Measurements from ENCODE around the gene ZBTB43.

The ZBTB43 gene

DNA sequence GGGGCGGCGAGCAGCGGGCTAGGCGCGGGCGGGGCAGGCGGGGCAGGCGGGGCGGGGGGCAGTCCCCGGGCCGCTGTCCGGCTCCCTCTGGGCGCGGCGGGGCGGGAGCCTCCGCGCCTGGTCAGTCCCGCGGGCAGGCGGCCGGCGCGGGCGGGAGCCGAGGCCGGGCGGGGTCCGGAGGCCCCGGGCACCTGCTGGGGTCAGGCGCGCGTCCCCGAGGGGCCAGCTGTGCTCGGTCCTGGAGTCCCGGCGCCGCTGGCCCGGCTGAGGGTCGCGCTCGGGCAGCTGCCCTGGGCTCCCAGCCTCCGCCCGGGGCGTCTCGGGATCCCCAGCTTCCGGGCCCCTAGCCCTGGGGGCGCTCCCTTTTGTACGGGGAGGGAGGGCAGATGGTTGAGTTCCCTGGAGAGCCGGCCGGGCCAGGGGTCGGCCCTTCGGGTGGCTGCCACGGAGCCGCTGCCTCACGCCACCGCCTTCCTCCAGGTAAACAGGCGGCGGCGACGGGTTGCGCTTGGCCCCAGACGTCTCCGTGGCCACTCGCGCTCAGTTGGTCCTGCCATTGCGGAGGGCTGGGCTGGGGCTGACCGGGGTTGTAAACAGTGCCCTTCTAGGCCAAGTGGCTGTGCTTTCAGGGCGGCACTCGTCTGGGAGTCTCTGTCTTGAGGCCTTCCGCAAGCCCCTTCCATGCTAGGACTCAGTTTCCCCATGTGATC is 56.1 kb downstream of the ZBTB43 start:
- DNase-seq = no peak

DNA sequence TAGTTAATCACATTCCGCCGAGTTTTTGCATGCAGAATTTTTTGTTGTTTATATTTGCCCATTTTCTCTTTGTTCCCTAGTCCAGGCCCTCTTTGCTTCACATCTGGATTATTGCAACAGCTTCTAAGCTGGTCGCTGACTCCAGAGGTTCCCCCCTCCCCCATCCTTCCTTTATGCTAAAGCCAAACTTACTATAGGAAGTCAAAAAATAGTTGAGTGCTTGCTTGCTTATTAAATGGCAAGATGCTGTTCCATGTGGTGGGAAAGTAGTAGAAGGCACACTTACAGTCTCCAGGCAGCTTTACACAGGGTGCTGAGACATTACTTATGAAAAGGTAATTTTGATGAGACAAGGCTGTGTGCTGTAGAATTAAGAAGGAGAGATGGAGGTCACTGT is 56.9 kb downstream of the ZBTB43 start:
- no peak for DNase-seq

DNA sequence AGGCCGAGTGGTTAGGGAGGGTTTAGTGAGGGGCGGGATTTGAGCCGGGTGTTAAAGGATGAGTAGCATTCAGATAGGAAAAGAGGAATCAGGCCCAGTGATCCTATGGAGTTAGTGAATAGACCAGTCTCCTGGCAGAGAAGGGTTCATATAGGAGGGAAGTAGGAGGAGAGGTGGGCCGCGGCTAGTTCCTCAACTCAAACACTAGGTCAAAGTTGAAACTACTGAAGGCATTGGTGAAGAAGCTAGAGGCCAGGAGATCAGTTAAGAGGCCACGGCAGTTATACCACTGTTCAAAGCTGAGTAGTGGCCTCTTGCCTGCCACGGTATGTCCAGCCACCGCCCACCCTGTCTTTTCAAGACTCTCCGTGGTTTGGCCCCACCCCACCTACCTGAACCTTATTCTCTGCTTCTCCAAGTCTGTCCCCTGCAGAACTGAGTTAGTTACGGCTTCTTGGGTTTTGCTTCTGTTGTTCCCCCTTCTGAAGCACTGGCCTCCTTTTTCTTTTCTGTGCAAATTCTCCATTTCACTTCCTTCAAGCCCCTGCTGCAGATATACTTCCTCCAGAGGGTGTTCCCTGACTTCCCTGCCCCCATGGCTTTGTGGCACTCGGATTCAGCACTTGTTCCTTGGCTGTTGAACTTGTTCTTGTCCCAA is 57.4 kb downstream of the ZBTB43 start:
- no peak for DNase-seq

DNA sequence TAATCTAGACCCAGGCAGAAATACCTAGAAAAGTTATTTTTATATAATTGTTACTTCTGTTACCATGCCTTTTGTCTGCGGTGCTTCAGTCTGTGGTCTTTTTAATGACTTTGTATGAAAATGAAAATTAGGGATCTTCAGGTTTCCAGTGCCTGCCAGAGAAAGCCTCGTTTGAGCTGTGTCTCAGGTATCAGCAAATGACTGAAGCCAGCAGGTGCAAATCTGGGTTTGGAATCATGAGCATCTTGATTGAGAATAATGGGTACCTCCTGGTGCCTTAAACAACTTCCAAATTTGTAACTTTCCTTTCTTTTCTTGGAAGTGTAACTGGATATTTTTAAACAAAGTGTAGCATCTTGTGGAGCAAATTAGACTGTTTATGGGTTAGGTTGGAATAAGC is 59.9 kb downstream of the ZBTB43 start:
- DNase-seq = no peak

DNA sequence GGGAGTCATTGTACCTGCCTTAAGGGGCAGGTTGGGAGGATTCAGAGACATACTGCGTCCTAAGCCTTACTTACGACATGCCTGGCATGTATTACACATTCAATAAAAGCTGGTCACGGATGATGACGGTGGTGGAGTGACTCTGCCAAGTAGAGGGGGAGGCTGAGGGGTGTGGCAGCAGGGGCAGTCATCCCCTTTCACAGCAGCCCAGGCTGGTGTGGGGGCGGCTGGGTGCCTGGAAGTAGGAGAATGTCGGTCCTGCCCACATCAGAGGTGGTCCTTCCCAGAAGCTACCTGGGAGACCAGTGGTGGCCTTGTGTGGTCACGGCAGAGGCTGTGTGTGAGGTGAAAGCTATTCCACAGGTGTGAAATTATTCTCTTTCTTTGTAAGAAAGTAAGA is 64.5 kb downstream of the ZBTB43 start:
- no peak for DNase-seq

DNA sequence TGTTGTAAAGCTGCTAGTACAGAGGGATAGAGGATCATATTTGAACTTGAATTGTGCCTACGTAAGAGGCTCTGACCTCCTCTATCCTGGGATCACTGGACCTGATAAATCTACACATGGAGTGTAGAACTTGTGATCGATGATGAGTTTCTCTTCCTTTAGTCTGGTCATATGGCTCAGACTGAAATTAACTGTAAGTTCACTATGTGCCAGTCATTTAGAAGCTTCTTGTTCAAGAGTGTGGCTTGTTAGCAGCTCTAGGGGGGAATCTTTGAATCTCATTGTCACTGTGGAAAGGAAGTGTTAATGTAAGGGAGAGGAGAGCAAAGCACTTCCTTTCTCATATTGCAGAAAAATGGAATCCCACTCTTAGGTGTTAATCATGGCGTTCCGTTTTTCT is 67.7 kb downstream of the ZBTB43 start:
- no peak for DNase-seq

DNA sequence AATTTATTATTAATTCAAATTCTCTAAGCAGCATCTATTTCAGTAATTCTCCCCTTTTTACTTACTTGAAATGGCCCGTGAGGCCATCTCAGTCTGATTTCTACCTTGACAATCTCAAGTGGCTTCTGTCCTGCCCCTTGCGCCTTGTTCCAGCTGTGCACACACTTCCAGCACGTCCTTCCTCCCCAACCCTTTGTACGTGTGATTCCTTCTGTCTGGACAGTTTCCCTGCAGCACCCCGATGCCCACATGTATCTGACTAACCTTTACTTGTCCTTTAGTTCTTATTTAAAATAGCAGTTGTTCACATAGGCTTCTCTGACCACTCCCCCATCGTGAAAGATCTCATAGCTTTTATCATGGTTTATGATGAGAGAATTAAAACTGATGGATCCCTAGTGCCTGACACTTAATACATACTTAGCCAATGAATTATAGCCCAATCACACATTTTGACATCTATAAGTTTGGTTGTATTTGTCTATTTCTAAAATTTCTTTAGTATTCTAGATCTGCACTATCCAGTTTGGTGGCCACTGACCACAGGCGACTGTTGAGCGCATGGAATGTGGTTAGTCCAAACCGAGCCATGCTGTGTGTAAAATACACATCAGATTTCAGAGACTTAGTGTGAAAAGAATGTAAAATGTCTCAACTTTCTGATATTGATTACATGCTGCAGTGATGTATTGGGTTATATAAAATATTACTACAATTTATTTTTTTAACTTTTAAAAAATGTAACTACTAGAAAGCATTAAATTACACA is 69.9 kb downstream of the ZBTB43 start:
- DNase-seq = no peak

DNA sequence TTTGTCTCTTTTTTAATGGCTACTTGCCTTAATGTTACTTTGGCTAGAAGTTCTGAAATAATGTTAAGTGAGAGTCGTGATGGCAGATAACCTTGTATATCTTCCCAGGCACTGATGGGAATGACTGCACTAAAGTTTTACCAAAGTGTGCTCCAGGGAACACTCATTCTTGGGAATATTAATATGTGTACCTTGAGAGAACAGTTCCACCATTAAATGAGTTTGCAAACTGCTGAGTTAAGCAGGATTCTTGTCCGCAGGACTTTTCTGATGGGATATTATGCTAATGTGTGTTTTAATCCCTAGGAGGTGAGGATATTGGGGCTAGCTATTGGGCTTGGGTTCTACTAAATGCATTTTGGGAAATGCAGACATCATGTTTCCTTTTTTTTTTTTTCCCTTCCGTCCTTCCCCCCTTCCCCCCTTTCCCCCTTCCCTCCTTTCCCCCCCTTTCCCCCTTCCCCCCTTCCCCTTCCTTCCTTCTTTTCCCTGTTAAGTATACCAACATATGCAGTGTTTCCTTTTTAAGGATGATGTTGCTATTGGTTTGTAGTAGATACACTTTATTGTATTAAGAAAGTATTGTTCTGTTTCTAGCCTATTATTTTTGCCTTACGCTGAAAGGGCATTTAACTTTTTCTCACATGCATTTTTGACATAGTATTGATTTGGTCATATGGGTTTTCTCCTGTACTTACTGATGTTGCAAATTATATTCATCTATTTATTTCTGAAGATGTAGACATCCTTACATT is 71.1 kb downstream of the ZBTB43 start:
- no peak for DNase-seq

DNA sequence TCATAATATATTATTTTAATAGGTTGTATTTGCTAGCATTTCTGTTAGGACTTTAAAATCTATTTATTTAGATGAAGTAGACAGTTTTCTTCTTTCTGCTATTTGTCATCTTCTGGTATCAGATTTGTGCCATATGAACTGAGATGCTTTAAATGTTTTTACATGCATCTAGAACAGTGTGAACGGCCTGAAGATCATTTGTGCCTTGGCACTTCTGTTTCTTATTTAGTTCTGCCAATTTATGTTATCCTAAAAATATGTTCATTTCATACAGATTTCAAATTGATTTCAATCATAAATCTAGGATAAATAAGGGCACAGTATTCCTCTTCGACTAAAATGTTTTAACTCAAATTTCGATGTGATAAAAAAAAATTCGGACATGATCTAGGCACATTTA is 71.7 kb downstream of the ZBTB43 start:
- no peak for DNase-seq

DNA sequence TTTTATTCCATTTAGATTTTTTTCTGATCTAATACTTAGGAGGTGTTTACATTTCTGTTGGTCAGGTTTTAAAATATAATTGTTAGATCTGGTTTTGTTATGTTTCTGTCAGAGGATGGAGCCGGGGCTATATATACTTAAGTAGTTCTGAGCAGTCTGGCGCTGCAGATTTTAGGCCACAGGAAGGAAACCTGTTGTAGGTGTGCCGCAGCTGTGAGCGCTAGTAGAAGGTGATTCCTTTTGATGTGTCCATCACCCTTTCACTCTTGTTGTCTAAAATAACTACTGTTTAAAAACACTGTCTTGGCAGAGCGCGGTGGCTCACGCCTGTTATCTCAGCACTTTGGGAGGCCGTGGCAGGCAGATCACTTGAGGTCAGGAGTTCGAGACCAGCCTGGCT is 72.6 kb downstream of the ZBTB43 start:
- no peak for DNase-seq

DNA sequence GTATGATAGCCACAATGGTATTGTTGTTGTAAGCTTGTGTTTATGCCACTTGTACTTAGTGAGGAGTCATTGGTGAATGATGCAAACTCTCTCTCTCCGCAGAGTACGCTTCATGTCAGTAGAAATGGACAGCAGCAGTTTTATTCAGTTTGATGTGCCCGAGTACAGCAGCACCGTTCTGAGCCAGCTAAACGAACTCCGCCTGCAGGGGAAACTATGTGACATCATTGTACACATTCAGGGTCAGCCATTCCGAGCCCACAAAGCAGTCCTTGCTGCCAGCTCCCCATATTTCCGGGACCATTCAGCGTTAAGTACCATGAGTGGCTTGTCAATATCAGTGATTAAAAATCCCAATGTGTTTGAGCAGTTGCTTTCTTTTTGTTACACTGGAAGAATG is 74.4 kb downstream of the ZBTB43 start:
- no peak for DNase-seq

DNA sequence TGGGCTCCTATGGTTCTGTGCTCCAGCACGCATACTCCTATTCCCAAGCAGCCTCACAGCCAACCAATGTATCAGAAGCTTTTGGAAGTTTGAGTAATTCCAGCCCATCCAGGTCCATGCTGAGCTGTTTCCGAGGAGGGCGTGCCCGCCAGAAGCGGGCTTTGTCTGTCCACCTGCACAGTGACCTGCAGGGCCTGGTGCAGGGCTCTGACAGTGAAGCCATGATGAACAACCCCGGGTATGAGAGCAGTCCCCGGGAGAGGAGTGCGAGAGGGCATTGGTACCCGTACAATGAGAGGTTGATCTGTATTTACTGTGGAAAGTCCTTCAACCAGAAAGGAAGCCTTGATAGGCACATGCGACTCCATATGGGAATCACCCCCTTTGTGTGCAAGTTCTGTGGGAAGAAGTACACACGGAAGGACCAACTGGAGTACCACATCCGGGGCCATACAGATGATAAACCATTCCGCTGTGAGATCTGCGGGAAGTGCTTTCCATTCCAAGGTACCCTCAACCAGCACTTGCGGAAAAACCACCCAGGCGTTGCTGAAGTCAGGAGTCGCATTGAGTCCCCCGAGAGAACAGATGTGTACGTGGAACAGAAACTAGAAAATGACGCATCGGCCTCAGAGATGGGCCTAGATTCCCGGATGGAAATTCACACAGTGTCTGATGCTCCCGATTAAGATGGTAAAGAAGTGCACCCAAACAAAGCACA is 75.5 kb downstream of the ZBTB43 start:
- DNase-seq = no peak

DNA sequence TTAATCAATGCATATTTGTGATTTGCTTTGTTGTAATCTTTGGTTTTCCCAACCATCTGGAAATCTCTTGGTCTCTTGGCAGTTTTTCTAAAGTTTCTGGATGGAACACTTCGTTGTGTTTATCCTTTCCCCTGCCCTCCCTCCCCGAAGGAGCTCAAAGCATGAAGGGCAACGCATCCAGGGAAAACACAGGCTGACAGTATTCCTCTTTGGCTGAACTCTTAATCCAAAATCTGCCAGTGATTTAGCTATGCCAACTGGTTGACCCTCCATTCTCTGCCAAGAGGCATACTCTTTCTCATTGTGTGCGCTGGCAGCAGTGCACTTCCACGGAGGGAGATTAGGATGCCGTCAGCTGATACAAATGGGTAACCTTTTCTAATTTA is 76.1 kb downstream of the ZBTB43 start:
- DNase-seq = no peak

DNA sequence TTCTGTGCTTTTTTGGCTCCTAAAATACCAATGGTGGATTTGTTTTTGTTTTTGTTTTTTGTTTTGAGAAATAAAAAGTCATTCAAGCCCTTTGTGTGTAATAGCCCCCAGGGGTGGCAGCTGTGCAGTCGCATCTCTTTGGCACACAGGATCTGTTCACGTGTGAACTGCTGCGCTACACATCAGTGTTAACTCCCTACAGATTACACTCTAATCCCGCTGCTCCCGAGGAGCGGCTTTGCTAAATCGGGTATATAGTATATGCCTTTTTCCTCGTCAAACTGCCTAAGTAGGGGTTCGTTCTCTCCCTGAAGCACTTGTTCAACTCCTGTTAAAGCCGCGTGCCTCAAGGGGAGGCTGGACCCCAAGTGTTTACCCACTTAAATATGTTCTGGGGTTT is 77.9 kb downstream of the ZBTB43 start:
- no peak for DNase-seq

DNA sequence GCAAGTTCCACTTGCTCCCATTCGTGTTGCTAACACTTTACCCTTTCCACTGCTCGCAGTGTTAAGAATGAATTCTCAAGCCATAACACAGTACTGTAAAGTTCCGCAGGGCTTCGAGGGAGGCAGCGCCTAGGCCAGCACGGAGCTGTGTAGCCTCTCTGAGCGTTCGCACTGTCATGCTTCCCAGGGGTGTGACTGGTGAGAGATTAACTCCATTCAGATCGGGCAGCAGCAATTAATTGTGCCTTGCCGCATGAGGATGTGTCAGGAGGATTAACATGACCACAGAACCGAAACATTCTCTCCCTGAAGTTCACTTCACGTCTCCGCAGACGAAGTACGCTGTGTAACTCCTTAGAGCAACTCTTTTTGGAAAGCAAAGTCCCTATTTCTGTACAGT is 78.8 kb downstream of the ZBTB43 start:
- DNase-seq = no peak

DNA sequence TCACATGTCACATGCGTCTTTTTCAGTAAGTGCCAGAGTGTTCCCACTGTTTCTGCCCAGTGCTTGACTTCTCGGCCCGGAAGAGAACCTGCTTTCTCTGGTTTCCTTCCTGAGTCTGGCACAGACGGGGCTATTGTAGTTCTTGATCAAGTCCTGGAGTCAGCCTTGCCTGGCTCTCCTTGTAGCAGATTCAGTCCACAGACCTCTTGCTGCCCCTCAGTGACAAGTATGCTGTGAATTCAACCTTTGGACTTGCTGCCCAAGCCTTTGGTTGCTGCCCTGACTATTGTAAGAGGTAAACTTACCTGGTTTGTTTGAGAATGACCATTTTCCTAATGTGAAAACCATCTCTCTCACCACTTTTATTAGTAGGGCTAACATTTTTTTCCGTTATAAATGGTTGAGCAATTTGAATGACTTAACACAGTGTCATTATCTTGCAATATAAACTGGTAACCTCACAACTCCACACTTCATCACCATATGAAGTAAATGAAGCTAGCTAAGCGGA is 80.3 kb downstream of the ZBTB43 start:
- no peak for DNase-seq

DNA sequence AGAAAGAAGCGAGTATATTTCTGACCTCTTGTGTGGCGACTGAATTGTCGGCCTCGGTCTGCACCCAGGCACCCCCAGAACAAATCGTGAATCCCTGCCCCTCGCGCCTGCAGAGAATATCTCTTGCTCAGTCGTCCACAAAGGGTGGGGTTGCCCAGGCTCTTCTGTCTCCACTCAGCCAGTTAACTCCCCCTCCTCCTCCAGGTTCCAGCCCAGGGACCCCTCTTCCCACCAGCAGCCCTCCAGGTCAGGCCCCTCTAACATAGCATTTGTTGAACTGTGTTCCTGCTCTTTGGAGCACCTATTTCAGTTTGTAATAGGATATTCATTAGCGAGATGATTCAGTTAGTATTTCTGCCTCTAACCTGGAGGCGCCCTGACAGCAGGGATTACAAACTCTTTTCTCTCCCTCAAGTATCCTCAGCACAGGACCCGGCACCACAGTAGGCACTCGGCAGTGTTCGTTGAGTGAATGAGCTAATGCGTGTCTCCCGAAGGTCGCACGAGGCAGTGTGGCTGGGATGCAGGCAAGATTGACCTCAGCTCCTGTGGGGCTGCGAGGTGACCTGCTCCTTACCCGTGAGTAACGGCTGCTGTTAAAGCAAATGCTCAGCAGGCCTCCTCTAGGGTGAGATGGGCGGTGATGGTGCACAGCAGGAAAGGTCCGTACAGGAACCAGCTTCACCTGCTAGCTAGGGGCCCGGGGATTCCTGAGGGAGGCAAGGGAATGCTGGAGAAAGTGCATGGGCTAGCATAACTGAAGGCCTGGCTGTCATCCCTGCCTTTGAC is 81.4 kb downstream of the ZBTB43 start:
- no peak for DNase-seq

DNA sequence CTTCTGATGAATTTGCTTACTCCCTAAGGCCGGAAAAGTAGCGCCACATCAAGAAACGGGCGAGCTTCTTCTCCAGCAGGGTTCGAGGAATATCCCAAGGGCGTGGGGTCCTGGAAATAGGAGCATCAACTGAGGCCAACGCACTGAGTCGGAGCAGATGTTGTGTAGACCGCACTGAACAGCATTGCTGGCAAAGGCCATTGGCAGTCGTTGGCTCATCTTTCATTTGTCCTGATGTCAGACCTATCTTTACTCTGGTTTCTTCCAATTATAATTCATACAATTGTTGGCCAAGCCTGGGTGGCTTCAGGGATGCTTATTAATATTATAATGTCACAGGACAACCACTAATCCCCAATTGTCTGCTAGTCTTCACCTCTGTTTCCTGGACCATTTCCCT is 82.1 kb downstream of the ZBTB43 start:
- DNase-seq = no peak
